HG02763 (cell line): Measurements from ENCODE around the gene PLXND1.

Experiments
- ATAC-seq: cut with Tn5 transposase; IDR thresholded peaks from one replicate; pipeline ENCODE4 v1.9.1; 2021; ENCODE audit warnings: mild to moderate bottlenecking, moderate library complexity; ENCODE audit not compliant: unreplicated experiment

Gene PLXND1

DNA sequence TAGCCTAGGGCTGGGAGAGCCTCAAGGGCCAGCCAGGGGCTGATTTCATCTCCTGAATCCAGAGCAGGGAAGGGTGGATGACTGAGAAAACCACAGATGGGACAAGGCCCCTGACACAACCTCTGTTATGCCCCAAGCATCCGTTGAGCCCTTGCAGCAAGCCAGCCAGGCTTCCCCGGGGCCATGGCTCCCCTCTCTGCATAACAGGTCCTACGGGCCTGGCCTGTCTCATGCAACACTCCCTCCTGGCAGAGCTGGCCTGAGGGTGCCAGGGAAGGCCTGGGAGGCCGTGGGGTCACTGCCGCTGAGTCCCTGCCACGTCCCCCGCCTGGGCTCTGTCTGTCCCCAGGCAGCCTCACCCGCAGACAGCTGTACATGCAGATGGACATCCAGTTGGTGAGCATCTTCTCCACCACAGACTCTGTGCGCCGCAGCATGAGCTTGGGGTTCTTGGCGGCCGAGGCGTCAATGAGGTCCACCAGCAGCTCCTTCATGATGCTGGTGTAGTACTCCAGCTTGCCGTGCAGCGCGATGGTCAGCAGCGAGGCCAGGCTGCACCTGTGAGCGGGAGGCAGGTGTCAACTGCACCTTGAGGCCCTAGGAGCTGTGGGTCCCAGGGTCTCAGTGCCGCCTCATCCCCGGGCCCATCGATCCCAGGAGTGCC, 41.4 kb downstream of the PLXND1 start:
- ATAC-seq: no peak

DNA sequence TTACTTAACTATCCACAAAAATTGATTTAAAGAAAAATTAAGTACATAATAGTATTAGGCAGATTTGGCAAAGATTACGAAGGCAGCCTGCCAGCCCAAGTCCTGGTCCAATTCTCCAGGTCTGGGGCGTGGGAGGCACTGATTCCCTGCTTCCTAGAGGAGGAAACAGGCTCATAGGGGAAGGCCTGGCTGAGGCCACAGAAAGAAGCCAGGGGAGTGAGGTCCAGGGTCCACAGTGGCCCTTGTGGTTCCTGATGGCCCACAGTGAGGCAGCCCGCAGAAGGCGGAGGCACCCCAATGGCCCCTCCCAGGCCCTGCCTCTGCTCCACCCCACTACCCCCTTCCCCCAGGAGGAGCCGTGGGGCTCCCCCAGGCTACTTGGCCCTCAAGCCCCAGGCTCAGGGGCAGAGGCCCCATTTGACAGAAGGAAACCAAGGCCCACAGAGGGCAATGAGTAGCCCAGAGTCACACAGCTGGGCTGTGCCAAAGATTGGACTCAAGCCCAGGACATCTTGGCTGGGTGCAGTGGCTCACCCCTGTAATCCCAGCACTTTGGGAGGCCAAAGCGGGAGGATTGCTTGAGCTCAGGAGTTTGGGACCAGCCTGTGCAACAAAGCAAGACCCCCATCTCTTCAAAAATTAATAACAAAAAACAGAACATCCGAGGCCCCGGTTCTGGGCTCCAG, 42.5 kb downstream of the PLXND1 start:
- no peak for ATAC-seq

DNA sequence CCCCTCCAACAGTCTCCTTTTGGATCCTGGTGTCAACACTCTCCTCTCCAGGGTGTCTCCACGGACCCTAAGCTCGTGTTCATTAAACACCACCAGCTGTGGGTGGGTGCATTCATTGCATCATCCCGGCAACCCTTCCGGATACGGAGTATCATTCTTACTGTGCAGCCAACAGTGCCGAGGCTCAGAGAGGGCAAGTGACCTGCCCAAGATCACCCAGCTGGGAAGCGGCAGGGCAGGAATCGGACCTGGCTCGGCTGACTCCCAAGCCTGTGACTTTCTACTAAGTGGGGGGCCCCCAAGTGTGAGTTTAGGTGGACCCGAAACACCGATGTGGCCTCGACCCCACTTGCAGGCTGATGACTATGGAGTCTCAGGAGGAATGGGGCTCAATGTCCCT, 43.1 kb downstream of the PLXND1 start:
- ATAC-seq: no peak

DNA sequence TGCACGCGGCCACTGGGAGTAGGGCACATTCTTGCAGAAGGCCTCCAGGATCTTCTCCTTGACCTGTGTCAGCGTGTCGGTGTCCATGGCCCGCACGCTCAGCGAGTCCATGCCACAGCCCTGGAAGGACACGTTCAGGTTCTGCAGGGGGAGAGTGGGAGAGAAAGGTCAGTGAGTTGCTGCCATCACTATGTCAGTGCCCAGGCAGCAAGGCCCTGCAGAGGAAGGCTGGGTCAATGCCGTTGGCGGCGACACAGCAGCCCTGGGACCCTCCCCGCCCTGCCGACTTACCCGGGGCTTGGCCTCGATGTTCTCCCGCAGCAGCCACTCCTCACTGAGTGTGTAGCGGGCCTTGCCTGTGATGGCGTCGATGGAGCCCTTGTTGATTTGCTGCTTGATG, 43.7 kb downstream of the PLXND1 start:
- ATAC-seq: no peak

DNA sequence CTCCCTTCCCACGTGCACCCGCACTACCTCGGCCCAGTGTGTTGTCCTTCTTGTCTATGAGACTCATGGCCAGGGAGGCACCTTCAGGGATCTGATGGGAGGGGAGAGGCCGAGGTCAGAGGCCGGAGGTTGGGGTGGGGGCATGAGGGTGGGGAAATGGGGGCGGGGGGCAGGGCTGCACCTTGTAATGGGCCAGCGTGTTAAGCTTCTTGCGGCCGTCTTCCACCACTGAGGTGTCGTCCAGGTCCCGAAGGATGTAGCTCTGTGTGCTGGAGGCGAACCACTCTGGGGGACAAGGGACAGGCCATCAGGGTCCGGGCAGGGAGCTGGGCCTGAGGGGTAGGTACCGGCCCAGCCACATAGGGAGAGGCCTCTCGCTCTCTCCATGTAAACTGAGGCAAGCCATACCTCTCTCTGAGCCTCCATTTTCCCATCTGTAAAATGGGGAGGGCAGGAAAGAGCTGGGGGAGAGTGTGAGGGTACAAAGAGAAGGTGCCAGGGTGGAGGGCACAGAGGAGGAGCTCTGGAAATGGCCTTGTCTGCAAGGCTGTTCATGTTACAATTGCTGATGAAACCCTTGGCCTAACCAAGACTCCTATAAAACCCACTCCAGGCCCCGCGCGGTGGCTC, 44.7 kb downstream of the PLXND1 start:
- ATAC-seq: no peak

DNA sequence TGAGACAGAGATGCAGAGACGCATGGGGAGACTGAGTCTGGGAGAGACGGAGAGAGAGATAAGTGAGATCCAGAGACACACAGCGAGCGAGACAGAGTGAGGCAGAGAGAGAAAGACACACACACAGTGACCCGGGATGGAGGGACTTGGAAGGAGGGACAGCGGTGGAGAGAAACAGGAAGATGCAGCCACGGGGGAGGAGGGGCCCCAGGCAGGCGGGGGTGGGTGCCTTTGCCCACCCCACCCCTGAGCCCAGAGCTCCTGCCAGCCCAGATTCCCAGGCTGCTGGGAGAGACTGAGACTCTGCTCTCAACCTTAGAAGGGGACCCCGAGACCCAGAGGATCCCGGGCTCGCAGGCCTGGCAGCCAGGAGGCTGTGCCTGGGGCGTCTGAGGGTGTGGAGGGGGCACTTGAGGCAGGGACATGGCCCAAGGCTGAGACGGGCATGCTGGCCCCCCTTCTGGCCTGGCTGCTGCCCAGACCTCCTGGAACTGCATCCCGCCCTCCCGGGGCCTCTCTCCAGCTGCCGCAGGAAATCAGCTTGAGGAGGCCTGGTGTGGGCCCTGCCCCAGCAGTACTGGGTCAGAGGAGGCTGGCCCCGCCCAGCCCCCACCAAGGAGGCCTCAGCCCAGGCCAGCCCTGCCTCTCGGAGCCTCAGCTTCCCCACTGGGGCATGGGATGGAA, 45.4 kb downstream of the PLXND1 start:
- no peak for ATAC-seq

DNA sequence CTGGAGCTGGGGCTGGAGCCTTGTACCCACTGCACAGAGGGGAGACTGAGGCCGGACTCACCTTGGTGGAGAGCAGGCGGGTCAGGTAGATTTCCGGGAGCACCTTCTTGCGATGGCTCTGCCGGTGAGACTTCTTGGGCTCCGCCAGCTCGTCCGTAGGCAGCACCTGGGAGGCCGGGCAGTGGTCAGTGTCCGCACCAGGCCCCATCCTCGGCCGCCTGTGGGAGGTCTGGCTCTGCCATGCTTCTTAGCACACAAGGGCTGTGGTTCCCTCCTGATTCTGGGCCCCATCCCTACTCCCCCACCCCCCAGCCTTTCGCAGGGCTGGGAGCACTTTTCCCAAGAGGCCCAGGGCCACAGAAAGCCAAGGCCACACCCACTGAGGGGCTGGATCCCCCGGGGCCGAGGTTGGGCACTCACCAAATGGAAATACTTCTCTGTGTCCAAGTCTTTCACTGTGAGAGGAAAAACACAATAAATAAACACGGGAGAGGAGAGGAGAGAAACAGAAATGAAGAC, 46.1 kb downstream of the PLXND1 start:
- ATAC-seq: no peak

DNA sequence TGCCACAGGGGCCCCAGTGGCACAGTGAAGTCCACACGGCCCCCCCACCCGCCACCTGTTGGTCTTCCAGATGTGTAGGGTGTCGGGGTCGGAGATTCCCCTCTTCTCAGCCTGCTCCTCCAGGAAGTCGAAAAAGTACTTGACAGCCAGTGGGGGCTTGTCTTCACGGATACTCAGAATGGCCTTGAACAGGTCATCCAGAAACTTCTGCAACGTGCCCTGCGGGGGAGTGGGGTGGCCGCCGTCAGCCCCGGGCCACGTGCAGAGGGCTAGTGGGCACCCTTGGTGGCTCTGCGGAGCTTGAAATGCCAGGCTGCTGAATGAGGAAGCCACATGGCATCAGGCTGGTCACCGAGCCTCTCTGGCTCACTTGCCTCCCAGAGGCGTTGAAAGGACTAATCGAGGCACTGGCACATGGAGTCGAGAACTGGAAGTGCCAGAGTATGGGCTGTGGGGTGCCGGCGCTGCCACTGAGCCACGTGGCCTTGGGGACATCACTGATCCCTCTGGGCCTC, 46.9 kb downstream of the PLXND1 start:
- no peak for ATAC-seq

DNA sequence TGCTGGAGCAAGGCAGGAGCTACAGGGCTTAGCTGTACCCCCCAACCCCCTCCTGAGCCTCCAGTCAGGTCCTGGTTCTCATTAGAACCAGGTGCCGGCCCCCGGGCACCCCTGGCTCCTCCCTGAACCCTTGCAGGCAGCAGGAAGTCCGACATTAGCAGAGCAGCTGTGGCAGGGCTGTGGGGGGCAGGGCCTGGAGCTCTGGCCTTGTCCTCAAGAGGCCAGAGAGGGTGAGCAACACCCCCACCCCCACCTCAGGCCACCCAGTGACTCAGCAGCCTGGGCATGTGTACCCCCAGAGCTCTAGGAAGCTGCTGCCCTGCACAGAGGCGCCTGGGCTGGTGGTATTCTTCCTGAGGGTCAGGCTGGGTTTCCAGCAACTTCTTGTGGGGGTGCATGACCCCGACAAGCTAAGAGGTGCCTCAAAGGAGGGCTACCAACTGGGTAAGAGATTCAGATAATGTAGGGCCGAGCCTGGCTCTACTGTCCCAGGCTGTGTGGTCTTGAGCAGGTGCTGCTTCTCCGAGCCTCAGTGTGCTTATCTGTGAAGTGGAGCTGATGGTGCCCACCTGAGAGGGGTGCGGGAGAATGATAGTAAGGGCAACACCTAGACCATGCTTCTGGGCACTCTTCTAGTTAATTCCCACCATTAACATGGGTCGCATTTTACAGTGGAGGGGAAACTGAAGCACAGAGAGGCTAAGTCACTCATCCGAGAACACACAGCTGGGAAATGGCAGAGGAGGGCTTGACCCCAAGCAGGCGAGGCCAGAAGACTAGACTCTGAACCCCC, 47.5 kb downstream of the PLXND1 start:
- ATAC-seq: no peak

DNA sequence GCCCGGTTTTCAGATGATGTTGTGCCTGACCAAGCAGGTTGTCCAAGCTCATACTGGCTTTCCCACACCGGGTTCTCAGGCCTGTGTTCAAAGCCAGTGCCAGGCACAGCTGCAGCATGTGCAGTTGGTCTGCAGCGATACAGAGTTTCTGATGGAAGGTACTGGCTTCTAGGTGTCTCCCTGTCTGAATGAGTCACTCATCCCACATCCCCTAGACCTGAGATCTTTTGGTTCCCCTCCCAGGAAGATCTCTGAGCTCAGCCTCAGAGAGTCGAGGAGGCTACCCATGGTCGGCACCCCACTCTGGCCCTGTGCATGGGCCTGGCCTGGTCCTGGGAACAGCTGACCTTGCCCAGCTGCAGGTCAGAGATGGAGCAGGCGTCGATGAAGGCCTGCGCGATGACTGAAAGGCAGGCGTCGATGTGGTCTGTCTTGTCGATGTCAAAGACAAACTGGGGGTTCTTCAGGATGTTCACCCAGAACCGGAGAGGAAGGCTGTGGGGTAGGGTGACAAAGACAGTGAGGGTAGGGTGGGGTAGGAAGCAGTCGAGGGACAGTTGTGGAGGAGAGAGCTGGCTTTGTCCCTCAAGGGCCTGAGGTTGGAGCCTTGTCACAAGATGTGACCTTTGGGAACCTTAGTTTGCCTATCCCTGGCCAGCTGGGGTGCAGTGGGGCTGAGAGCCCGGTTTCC, 48.2 kb downstream of the PLXND1 start:
- ATAC-seq: no peak

DNA sequence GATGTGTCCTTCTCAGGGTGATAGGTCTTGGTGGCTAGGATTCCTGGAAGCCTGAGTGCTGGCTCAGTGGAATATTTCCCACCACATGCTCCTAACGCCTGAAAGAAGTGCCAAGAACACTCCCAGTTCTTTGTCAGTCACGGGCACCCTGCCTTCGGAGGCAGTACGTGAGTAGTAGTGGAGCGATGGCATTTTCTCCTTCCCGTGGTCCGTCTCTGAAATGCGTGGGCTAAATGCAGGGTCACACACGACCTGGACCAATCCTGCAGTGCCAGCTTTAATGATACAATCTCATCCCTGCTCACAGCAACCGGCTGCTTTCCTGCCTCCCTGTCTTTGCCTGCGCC, 49.0 kb downstream of the PLXND1 start:
- no peak for ATAC-seq

DNA sequence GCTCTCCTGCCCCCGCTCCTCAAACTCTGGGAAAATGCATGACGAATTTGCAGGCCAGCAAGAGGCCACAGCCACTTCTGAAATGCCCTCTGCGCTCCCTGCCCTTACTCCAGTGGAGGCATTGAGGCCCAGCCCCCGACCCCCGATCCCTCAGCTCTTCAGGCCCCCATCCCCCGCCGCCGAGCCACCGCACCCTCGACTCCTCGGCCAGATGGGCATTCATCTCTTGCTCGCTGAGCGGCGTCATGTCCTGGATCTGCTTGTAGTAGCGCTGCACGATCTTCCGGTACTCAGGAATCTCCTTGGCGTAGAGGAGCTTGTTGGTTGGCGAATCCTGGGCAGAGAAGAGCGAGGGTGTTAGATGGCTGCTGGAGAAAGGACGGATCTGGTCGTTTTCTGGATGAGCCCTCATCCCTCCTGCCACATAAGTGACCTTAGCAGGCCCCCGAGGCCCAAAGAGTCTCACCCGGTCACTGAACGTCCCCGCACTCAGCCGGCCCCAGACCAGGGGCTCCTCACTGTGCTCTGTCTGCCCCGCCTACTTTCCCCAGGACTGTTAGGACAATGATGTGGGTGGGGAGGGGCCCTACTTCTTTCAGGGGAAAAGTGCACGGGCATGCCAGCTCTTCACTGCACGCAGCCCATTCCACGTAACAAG, 49.5 kb downstream of the PLXND1 start:
- ATAC-seq: no peak

DNA sequence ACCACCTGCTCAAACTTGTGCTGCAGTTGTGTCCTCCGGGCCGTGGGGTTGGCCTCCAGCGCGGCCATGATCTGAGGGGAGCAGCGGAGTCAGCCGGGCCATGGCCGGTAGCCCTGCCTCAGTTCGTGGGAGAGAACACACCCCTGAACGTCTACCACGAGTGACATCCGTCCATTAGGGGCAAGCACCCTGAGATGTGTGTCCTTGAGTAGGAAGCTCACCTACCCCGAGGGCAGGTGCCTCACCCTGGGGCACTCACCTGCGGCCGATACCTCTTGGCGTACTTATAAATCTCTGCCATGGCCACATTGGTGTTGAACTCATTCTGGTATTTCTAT, 50.1 kb downstream of the PLXND1 start:
- ATAC-seq: no peak

DNA sequence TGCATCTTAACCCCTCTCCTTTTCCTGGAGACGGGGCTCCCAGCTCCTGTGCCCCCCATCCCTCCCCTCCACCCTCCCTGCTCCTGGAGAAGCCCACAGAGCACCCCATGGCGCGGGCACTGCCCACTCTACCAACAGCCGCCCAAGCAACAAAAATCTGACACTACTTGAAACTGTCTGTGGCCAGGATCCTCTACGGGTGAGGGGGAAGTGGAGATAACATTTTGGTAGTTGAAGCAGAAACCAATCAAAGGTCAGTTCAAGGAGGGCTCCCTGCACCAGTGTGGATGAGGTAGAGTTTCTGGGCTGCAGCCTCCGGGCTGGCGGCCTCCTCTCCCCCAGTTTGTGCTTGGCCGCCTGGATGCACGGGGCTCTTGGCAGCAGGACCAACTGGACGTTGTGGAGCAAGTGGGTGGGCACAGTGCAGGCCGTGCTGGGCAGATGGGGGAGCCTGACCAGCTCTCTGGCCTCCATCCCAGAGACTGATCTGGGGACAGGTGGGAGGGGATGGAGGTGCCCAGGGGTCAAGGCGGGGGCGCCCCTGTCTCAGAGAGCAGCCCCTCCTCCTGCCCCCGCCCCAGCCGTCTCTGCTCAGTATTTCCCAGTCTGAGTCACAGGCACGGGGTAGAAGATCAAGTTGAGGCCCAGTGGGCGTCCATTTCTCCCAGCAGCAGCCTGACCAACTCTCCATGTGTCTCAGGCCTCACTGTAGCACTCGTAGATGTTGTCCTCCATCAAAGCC, 50.7 kb downstream of the PLXND1 start:
- ATAC-seq: no peak

DNA sequence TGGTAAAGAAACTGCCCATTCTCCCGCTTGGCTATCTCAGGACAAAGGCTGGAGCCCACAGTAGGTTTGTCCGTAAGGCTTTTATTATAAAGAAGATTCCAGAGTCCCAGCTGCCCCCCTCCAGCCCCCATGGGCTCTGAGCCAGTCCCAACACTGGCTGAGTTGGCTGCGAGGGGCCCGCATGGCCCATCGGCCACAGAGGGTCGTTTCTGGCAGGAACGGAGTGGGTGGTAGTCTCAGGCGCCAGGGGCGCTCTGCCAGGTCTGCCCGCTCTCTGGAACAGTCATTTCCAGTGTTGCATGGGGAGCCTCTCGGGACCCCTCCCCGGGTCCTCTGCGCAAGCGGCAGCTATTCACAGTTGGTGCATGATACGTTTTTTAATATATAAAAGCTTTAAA, 51.3 kb downstream of the PLXND1 start:
- no peak for ATAC-seq

DNA sequence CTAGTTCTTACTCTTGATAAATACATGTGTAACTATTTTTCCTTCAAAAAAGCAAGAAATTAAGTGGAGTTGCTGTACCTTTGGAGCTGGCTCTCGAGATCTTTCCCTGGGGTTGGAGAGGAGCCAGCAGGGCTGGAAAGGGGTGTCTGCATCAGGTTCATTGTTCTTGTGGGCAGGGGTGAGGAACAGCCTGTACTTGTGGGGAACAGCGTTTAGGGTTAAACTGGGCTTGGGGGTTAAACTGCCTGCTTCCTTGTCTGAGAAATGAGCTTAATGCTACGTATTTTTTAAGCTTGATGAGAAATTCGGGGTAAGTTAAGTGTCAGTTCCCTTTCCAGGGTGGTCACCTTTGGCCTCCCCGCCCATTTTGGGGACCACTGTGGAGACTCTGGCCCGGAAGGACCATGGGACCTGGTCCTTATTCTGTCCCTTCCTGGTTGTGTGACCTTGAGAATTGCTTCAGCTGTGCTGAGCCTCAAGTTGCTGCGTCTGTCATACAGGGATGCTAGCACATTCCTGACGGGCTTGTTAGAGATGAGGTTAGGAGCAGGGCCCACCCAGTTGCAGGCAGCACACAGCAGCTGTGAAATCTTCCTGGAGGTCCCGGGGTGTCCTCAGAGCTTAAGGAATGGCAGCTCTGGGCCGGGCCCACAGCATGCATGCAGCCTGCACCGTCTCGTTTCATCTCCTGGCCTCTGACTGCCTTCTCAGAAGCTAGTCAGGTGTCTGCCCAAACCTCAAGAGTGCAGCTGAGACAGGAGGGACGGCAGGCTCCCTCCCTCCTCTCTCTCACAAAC, 51.9 kb downstream of the PLXND1 start:
- ATAC-seq: no peak

DNA sequence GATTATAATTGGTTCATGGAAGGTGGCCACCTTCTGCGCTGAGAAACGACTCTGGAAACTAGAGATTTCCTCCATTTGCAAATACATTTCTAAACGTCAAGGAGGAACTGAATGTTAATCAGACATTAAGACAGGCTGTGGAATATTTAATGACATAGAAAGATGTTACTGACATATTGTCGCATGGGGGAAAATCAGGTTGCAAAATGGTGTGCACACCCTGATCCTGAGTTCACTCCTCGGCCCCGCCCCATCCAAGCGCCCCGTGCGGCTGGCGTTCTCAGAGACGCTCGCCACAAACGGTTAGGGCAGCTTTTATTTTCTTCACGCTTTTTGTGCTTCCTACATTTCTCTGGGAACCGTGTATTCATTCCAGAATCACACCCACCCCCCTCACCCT, 52.8 kb downstream of the PLXND1 start:
- no peak for ATAC-seq

DNA sequence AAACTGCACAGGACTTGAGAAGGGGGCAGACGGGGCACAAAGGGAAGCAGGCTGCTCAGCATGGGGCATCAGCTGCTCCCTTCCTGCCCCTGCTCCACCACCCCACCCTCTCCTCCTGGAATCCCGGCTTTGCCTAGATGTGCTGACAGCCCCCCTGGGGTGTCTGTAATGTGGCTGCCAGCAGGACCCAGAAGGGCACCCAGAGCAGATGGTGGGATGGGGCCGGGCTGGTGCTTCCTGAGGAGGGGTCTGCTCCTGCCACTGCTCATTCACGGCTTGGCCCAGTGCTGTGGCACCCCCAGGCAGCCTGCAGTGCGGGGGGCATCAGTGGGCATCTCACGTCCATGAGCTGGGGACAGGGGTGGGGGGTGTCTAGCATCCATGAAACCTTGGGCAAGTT, 53.3 kb downstream of the PLXND1 start:
- ATAC-seq: no peak
